HG03039 (cell line): ENCODE data around the gene TXNRD2.

Experiments used
- ATAC-seq: cut with Tn5 transposase; IDR thresholded peaks from one replicate; pipeline ENCODE4 v1.9.1; 2021; ENCODE audit warnings: mild to moderate bottlenecking, moderate library complexity; ENCODE audit not compliant: unreplicated experiment

Gene TXNRD2

DNA sequence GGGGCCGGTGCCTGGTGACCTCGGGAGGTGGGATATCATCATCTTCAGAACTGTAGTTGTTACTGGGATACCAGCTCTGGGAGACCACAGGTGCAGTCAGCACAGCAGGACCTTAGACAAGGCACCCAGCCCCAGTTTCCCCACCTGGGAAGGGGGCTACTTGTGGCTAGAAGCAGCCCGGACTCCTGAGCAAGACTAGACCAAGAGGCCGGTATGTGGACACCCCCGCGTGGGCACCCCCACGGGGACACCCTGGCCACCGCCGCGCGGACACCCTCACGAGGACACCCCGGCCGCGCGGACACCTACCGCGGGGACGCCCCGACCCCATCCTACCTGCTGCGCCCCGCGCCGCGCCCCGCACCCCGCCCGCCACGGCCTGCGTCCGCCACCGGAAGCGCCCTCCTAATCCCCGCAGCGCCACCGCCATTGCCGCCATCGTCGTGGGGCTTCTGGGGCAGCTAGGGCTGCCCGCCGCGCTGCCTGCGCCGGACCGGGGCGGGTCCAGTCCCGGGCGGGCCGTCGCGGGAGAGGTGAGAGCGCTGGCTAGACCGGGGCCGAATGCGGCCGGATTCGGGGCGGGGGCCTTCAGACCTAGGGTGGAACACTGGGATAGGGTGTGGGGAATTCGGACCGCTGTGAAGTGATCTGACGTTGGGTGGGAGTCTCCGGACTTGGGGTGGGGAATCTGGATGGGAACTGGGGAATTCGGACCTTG, at the start of gene TXNRD2, which contains the start of gene COMT:
Gene TXNRD2 (minus strand): TSS at position 454 of the 718 bp plus-strand sequence. CDS start 15 bp downstream, at position 439.
Gene COMT (plus strand): TSS at position 408 of the 718 bp plus-strand sequence. CDS start 20,755 bp downstream, outside the sequence.
- ATAC-seq: peak; percentile 67

DNA sequence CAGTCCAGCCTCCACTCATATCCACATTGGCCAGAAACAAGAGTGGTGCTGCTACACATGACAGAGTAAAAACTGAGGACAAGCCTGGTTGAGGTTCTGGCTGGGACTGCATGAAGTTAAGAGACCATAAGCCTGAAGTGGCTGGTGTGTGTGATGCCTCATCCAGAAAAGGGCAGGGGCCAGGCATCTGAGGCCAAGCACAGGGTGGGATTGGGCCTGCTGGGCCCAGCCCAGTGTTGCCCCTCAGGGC, 49.7 kb upstream of the TXNRD2 start:
- ATAC-seq: no peak

DNA sequence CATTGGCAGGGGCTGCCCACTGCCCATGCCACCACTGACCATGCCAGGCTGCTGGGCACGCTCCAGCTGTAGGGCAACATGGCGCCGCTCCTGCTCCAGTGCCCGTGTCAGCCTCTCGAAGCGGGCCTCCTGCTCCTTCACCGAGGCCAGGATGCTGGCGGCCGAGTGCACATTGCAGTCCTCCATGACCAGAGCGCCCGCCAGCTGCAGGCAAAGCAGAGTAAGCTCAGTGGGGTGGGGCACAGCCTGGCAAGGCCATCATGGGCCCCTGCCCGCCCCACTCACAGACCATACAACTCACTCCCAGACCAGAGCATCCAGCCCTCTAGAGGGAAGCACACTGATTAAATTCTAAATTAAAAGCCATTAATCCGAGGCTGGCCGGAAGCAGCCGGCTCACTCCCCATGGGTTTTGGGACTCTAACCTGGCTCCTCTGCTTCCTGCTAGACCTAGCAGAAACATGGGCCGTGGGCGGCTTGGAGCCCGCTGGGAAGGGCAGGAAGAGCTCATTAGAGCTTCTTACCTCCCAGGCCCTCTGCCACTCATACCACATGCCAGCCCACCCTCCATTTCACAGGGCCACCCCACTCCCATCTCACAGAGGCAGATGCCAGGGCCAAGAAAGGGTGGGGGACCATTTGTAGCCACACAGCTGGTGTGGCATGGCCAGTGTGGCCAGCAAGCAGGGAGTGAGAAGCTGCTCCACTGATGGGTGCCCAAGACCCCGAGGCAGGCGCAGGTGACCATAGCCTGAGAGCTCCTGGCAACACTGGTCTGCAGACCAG, 49.2 kb upstream of the TXNRD2 start:
- ATAC-seq: no peak

DNA sequence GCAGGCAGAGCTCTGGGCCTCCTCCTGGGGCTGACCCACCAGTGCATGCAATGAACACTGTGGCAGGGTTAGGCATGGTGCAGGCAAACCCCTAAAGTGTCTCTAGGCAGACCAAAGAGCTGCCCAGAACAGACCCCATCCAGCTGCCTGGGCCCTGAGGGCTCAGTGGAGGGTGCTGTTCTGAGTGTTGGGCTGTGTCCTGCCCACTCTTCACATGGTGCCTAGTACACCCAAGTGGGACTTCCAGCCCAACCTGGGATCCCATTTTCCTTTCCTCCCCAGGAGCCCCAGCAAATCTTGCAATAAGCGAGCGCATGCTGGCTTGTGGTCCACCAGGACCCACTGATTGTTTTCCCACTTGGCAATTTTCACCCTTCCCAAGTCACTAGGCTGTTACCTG, 48.6 kb upstream of the TXNRD2 start:
- ATAC-seq: no peak

DNA sequence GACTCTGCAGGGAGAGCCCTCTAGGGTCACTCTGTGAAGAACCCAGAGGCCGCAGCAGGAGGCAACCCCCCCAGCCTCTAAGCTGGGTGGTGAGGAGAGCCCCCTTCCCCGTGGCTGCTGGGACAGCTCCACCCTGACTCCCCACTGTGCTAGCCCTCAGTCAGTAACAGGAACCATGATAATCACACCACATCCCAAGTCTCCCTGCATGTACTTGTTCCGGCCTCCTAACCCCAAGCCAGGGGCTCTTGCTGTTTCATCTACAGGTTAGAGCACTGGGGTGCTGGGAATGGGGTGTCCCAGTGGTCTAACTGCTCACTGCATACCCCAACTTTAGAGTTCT, 48.1 kb upstream of the TXNRD2 start:
- ATAC-seq: no peak

DNA sequence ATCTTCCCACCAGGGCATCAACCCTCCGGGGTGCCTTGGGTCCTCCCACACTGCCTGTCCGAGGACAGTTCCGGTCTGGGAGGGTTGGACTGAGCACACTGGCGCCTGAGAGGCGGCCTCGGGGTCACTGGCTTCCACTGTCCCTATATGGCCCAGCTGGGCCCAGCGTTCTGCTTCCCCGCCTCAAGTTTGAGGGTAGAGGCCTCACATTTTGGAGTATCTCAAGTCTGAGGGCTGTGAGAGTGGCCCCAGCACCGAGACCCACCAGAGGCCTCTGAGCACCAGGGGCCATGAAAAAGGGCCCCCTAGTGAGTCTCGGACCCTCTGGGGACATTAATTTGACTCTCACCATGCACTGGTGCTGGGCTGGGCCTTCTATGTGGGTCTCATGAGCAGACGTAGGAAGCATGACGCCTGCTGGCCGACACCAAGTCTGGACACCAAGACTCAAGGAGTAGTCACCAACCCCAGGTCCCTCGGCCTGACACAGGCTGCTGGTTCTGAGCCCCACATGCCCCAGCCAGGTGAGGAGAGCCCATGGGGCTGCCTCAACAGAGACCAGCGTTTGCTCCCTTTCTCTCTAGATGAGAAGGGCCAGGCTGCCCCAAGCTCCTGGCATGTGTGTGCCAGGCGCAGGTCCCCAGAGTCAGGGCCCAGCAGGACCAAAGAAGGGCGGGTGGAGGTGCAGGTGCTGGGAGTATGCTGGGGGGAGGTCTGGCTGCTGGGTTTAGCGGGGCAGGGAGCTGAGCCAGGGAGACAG, 47.5 kb upstream of the TXNRD2 start:
- ATAC-seq: no peak

DNA sequence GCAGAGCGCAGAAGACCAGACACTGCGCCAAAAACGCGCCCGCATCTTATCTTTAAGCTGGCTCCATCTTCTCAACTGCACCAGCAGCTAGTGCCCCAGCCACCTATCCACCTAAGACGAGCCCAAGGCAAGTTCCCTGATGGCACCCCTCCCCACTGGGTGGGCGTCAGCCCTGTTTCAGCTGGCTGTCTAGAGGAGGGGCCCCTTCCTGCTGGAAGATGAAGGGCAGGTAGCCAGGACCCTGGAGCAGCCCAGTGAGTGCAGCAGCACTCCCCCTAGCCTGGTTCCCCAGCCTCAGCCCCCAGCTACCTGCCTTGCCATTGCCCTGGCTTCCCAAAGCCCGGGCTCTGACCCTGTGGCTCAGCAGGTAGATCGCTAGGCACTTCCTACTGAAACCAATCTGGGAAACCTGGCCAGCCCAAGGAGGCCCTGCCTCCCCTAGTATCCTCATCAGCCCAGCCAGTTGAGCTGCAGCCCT, 46.8 kb upstream of the TXNRD2 start:
- ATAC-seq: no peak

DNA sequence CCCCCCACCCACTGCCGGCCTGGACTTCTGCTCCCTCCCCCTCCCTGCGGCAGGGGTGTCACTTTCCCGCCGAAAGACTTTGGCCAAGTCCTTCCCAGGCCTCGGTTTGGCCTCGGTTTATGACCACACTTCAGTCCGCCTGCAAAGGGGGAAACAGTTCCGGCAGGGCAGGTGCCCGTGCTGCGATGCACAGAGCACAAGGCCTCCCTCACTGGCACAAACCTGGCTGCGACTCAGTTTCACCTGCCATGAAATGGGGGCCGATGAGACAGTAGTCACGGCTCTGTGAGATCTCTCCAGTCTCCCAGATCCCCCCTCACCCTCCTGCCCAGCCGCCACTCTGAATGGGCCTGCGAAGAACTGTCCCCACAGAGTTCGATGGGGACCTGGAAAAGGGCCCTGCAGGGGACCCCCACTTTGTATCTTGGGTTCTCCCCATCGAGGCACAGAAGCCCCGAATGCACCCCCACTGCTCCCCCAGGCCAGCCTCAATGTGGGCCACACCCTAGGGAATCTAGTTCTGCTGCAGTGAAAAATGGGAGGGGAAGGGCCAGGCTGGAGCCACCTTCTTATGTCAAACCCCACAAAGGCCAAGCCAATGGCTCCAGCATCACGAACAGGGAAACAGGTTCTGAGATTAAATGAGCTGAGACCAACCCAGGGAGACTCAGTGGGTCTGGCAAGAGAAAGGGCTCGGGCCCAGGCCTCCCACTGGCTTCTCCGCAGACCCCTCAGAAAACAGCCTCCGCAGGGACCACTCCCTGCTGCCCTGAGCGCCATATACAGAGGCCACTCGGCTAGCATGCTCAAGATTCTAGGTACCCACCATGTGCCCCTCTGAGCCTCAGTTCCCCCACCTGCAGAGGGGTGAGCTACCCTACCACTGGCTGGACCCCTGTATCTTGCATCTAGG, 46.0 kb upstream of the TXNRD2 start:
- no peak for ATAC-seq

DNA sequence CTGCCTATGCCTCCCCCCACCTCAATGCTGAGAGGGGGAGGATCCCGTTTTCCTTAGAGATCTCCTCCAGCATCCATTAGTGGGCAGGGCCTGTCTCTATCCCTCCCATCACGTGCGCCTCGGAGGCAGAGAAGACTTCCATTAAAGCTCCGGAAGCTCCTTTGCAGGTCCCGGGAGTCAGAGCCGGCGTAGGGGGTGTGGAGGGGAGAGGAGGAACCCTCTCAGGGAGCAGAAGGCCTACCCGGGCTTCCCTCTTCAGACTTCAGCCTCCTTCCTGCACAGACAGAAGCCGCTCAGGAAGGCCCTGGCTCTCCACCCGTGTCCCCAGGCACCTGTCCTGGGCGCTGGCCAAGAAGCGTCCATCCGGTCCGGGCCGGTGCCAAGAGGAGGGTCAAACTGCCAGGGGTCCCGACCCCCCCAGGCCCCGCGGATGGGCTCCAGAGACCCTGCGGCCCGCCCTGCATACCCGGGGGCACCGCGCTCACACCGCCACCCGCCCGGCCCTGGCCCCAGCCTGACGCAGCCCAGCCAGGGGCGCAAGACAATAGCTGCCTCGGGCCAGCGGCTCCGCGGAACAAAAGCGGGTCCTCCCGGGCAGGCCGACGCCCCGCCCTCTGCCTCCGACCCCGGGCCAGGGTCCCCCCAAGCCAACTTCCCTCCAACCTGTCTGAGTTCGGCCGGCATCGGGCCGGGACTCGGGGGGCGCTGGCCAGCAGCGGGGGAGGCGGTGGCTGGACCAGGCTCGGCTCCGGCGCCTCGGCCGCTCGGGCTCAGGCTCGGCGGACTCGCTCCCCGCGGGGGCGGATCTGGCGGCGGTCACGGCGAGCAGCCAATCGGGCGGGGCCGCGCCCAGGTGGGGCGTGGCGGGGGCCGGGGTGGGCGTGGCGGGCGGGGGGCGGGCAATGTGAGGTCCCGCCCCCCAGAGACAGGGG, 45.1 kb upstream of the TXNRD2 start:
- no peak for ATAC-seq

DNA sequence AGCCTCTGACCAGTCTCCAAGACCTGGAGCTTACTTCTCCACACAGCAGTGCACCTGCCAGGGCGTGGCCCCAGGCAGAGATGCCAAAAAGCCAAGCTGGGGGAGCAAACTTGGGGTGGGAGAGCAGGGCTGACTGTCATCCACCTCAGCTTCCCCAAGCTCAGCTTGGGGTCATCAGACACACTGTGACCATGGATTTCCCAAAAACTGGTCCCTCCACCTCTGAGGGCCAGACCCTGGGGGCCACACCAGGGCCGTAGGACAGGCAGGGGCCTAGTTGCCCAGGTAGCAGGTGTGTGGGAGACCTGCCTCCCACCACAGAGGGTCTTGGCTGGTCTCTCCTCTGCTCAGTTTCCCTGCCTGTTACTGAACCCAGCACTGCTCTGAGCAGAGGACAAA, 44.4 kb upstream of the TXNRD2 start:
- ATAC-seq: no peak

DNA sequence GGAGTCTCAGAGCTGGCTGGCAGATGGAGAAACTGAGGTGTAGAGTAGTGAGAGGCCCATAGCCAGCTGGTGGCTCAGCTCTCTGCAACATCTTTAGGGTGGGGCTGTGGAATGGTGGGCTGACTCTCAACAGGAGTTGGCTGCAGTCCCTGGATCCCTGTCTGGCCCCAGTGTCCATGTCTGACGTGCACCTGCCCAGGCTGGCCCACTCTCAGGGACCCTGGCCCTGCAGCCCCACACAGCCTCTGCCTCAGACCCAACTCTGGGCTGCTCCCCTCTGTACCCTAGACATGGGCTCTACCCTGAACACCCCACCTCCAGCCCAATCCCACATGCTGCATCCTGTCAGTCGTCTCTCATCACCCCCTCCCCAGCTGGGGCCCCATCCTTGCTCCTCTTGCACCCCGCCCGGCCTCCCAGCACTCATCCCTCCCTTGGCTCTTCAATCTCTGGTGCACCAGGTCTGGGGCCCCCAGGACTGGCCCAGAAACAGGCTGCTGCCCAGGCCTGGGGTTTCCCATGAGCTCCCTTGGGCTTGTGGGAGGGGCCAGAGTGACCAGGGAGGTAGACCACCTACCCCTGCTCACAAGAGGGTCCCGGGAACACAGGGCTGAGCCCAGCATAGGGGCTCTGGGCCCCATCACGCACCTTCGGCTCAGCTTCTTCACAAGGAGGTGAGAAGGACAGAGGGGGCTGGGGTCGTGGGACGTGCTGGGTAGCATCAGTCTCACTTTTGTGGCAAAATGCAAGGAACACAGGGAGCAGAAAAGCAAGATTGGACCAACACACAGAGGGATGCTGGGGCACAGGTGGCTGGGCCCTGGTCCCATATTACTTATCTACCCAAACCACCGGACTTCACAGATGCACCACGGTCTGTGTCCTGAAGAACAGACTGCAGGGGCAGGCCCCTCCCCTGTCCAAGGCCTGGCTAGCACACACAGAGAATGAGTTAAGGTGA, 43.5 kb upstream of the TXNRD2 start:
- no peak for ATAC-seq

DNA sequence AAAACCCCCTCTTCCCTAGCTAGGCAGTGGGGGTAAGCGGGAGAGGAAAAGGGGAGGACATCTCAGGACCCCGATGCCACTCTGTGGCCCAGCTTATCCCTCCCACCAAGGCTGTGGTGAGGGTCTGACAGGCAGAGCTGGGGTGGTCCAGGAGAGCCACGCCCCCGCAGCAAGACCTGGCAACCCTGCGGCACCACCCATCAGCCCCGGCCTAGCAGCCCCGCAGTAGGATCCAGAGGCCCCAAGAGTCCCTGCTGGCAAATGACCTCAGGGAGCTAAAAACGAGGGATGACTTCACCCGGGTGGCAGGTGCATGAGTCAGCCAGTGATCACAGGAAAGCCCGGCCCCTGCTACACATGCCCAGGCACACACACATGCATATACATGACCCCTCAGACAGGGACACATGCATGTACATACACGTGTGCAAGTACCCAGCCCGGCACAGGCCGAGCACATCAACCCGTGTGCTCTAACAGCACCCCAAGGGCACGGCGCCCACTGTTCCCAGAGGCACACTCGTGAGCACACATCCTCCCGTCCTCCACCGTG, 42.7 kb upstream of the TXNRD2 start:
- ATAC-seq: no peak

DNA sequence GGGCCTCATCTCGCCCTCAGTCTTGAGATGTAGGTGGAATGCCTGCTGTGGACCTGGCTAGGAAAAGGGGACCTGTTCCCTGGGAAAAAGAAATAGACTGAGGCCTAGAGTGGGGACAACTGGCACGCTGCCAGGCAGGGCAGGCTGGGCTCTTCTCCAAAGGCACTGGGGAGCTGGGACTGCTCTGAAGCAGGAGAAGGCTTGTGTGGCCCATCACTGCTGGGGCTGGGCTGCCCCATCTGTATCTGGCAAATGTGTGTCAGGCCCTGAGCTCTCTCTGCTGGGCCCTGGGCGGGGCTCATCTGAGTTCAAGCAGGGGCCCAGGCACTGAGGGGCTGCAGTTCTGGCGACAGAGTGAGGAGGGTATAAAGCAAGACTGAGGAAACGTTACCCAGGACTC, 42.1 kb upstream of the TXNRD2 start:
- no peak for ATAC-seq

DNA sequence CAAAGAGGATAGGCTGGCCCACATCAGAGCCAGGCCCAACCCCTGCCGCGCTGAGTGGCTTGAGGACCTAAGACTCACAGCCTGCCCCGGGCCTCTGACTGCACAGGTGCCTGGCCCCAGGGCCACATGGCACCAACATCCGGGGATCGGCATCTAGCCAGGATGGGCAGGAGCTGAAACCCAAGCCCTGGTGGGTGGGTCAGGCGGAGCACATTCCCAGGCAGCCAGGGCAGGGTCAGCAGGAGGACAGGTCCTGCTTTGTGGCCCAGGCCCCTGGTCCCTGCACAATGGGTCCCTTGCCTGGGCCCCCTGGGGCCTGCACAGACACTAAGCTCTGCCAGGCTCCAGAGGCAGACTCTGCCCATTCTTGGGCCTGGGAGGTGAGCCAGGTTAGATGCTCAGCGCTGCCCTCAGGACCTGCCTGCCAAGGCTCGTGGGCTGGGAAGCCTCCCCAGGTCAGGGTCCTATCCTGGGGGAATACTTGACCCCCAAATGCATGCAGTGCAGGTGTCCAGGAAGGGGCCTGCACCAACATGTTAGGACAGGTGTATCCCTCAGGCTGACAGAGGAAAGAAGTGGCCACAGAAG, 41.5 kb upstream of the TXNRD2 start:
- no peak for ATAC-seq

DNA sequence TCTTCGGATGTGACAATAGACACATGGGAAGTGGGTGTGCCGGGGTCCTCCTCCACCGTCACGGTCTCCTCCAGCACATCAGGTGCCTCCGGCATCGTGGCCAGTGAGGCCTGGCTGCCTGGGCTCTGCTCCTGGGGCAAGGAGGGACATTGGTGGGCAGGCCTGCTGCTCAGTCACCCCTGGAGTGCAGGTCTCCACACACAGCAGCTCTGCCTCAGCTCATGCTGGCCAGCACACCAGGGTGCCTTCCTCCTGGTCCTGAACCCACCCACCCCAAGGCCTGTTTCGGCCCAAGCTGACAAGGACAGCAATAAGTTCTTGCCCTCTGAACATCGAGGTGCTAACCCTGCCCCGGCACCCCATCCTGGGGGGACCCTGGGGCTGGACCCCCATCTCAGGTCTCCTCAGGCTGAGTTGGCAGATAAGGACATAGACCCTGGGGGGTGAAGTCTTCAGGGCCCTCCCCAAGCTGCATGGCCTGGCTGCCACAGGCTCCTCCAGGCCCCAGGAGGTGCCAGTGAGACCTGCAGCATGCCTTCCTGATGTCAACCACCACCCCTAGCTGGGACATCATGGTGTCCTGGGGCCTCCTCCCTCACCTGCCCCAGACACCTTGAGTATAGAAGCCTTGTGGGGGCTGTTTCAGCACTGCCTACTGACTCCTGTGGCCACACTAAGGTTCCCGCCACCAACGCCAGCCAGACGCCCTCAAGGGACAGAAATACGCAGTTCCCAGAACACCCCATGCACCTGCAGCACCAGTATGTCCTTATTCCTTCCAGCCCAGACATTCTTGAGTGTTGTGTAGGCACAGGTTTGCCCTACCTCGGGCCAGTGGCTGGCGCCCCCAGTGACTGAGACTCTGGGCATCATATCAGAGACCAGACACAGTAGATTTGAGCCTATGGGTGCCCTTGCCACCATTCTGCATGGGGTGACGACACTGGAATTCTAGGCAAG, 40.6 kb upstream of the TXNRD2 start:
- no peak for ATAC-seq

DNA sequence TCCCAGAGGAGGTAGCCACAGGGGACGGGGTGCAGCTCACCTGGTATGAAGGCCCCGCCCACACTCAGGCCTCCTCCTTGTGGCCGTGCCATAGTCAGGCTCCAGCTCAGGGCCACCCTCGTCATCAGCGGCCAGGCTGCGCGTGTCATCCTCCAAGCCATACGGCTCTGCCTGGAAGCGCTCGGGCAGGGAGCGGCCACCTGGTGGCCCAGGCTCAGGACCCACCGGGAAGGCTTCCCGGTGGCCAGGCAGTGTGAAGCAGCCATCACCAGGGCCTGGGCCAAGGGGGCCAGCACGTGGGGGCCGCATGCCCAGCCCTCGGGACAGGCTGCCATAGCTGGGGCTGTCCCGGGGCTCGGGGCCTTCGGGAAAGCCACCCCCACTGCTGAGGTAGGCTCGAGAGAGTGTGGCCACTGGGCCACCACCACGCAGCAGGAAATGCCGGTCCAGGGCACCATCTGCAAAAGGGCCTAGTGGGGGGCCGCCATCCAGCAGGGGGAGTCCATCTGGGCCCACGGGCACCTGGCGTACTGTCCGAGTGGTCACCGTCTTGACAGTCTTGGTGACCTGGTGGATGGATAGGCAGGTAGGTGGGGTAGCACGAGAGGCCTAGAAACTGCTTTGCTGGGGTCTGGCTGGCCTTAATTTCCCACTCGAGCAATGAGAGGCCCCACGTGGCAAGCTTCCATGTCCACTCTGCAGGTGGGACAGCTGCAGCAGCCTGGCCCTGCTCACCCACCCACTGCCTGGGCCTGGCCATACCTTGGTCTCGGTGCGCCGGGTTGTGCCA, 39.7 kb upstream of the TXNRD2 start:
- ATAC-seq: no peak
